Measurements from ENCODE around the gene MARK1. TPM values are rescaled to one million over a fixed set of nuclear protein-coding genes. Genes with fewer than 3 reads are reported as not detected.
A peak's percentile ranks its signal among the peaks of the same experiment; 100 is the strongest.

Gene MARK1
- total RNA-seq, 1 experiment from 2014 or later: 13.9 TPM

DNA sequence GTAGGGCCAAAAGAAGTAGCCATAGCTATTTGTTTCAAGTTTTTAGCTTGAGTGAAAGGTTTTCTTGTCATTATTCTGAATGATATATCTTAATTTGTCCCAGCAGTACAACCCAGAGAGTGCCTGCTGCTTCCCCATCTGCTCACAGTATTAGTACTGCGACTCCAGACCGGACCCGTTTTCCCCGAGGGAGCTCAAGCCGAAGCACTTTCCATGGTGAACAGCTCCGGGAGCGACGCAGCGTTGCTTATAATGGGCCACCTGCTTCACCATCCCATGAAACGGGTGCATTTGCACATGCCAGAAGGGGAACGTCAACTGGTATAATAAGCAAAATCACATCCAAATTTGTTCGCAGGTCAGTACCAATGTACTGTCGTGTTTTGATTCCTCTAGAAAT is 125.1 kb downstream of the MARK1 start (continued):
- no peak for TF ChIP-seq CREB1 (CRISPR knock-in tag; IDR thresholded peaks at IDR 0.05)
- no peak for TF ChIP-seq TCF7 (CRISPR knock-in tag; IDR thresholded peaks at IDR 0.05; ENCODE audit: low read depth)
- no peak for TF ChIP-seq MAX (CRISPR knock-in tag; IDR thresholded peaks at IDR 0.05)
- TF ChIP-seq, protein P1, sequence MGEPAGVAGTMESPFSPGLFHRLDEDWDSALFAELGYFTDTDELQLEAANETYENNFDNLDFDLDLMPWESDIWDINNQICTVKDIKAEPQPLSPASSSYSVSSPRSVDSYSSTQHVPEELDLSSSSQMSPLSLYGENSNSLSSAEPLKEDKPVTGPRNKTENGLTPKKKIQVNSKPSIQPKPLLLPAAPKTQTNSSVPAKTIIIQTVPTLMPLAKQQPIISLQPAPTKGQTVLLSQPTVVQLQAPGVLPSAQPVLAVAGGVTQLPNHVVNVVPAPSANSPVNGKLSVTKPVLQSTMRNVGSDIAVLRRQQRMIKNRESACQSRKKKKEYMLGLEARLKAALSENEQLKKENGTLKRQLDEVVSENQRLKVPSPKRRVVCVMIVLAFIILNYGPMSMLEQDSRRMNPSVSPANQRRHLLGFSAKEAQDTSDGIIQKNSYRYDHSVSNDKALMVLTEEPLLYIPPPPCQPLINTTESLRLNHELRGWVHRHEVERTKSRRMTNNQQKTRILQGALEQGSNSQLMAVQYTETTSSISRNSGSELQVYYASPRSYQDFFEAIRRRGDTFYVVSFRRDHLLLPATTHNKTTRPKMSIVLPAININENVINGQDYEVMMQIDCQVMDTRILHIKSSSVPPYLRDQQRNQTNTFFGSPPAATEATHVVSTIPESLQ (CRISPR knock-in tag; IDR thresholded peaks at IDR 0.05): no peak
- no peak for TF ChIP-seq SMAD3 (CRISPR knock-in tag; IDR thresholded peaks at IDR 0.05; ENCODE audit: borderline replicate concordance)
- no peak for TF ChIP-seq ZNF219 (CRISPR knock-in tag; IDR thresholded peaks at IDR 0.05; ENCODE audit: borderline replicate concordance)
- TF ChIP-seq MLX (CRISPR knock-in tag; IDR thresholded peaks at IDR 0.05): no peak
- TF ChIP-seq OVOL2 (CRISPR knock-in tag; IDR thresholded peaks at IDR 0.05; ENCODE audit: borderline replicate concordance): no peak
- TF ChIP-seq, protein P2, sequence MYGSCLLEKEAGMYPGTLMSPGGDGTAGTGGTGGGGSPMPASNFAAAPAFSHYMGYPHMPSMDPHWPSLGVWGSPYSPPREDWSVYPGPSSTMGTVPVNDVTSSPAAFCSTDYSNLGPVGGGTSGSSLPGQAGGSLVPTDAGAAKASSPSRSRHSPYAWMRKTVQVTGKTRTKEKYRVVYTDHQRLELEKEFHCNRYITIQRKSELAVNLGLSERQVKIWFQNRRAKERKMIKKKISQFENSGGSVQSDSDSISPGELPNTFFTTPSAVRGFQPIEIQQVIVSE (CRISPR knock-in tag; IDR thresholded peaks at IDR 0.05; ENCODE audit: borderline replicate concordance): no peak
- TF ChIP-seq, protein P3, sequence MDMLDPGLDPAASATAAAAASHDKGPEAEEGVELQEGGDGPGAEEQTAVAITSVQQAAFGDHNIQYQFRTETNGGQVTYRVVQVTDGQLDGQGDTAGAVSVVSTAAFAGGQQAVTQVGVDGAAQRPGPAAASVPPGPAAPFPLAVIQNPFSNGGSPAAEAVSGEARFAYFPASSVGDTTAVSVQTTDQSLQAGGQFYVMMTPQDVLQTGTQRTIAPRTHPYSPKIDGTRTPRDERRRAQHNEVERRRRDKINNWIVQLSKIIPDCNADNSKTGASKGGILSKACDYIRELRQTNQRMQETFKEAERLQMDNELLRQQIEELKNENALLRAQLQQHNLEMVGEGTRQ (CRISPR knock-in tag; IDR thresholded peaks at IDR 0.05): no peak
- no peak for TF ChIP-seq ZNF532 (CRISPR knock-in tag; IDR thresholded peaks at IDR 0.05; ENCODE audit: borderline replicate concordance)

DNA sequence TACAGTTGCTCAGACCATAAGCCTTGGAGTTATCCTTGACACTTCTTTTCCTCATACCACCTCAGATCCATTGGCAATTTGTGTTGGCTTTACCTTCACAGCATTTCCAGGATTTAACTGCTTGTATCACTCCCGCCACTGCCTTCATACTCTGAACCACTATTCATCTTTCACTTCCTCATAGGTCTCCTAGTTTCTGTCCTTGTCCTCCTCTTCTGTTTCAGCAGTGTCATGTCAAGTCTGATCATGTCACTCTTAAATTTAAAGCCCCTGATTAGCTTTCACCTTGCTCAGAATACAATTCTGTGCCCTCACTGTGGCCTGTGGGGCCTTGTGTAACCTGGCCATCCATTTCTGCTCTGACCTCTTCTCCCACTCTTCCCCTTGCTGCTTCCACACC is 127.6 kb downstream of the MARK1 start:
- Mint-ChIP-seq H3K27me3 (ENCODE audit: low read depth) (no peaks in the 10 kb centered on the region), H3K9me3 (no peaks in the 10 kb centered on the region), H3K4me3 (no peak overlapping the region), H3K36me3 (peaks cover 4% of the 10 kb centered on the region; the same call in 1 of the 2 replicates), H3K4me1 (peaks cover 6% of the 10 kb centered on the region), H3K27ac (0 out of 2 replicates have a peak overlapping the region, but pooled peaks have one; percentile 2)
- ATAC-seq (no peak), DNase-seq (ENCODE audit: low spot score) (no peak)
- POLR2A ChIA-PET: no interaction called here
- CTCF ChIA-PET: interaction anchor here (1.0 kb wide), 2 partner anchors 121 to 359 kb away, joined by 3 to 4 read pairs; no protein-coding TSS in a partner anchor
- TF ChIP-seq ZNF317 (CRISPR knock-in tag; IDR thresholded peaks at IDR 0.05; ENCODE audit: borderline replicate concordance, low read depth) (no peak), ZNF512 (CRISPR knock-in tag; IDR thresholded peaks at IDR 0.05; ENCODE audit: borderline replicate concordance) (no peak), MYBL2 (CRISPR knock-in tag; IDR thresholded peaks at IDR 0.05) (no peak), FOXJ3 (CRISPR knock-in tag; IDR thresholded peaks at IDR 0.05; ENCODE audit: borderline replicate concordance) (no peak), CREM (CRISPR knock-in tag; IDR thresholded peaks at IDR 0.05) (no peak)
- TF ChIP-seq, protein P4, sequence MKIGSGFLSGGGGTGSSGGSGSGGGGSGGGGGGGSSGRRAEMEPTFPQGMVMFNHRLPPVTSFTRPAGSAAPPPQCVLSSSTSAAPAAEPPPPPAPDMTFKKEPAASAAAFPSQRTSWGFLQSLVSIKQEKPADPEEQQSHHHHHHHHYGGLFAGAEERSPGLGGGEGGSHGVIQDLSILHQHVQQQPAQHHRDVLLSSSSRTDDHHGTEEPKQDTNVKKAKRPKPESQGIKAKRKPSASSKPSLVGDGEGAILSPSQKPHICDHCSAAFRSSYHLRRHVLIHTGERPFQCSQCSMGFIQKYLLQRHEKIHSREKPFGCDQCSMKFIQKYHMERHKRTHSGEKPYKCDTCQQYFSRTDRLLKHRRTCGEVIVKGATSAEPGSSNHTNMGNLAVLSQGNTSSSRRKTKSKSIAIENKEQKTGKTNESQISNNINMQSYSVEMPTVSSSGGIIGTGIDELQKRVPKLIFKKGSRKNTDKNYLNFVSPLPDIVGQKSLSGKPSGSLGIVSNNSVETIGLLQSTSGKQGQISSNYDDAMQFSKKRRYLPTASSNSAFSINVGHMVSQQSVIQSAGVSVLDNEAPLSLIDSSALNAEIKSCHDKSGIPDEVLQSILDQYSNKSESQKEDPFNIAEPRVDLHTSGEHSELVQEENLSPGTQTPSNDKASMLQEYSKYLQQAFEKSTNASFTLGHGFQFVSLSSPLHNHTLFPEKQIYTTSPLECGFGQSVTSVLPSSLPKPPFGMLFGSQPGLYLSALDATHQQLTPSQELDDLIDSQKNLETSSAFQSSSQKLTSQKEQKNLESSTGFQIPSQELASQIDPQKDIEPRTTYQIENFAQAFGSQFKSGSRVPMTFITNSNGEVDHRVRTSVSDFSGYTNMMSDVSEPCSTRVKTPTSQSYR (CRISPR knock-in tag; IDR thresholded peaks at IDR 0.05): no peak
- TF ChIP-seq, protein P5, sequence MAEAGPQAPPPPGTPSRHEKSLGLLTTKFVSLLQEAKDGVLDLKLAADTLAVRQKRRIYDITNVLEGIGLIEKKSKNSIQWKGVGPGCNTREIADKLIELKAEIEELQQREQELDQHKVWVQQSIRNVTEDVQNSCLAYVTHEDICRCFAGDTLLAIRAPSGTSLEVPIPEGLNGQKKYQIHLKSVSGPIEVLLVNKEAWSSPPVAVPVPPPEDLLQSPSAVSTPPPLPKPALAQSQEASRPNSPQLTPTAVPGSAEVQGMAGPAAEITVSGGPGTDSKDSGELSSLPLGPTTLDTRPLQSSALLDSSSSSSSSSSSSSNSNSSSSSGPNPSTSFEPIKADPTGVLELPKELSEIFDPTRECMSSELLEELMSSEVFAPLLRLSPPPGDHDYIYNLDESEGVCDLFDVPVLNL (CRISPR knock-in tag; IDR thresholded peaks at IDR 0.05; ENCODE audit: borderline replicate concordance, low read depth): no peak

All from WTC11 (cell line).